NT2/D1 (cell line): ENCODE results near the gene SBK2.

ENCODE experiments used
- SUZ12 ChIP-seq: IDR thresholded peaks from 2 replicates; pipeline ENCODE4 v1.6.1; 2011; ENCODE audit not compliant: insufficient read length, insufficient read depth; ENCODE audit errors: extremely low read depth
- YY1 ChIP-seq: IDR thresholded peaks from 2 replicates; pipeline ENCODE4 v1.6.1; 2011; ENCODE audit not compliant: insufficient read length, insufficient read depth

DNA sequence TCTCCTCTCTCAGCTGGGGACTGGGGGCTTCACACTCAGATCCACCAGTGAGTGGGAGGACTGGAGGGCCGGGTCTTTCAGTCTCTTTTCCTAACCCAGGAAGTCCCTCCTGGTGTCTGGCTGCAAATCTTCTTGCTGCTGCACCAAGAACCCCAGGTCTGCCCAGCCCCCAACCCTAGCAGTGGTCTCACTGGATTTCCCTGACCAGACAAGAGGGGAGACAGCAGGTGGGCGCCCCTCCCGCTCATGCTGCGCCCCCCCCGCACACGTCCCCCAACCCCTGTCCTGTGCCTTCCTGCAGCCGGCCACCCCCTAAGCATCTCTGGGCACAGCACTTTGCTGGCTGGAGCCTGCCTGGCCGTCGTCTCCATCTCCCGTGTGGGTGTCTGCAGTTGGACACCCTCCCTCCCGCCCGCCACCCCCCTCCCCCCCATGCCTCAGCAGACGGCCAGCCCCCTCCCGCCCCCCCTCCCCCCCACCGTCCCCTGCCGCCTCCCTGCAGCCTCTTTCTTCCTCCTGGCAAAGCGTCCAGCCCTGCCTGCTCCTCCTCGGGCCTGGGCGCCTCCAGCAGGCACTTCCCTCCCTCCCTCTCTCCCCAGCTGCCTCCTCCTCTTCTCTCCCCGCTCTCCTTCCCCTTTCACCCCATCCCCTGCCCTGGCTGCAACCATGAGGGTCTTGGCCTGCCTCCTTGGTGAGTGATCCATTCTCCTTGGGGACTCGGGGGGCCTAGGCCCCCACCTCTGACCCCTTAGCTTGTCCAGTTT is 48.8 kb downstream of the SBK2 start, which contains the start of gene SSC5D:
- no peak for TF ChIP-seq SUZ12
- TF ChIP-seq YY1 = no peak
